Activated gamma-delta T cell (primary cell): Measurements from ENCODE around the gene CDKN2D.
A peak's percentile ranks its signal among the peaks of the same experiment; 100 is the strongest.

Experiments
- DNase-seq: peaks from one replicate; lab custom pipeline; 2025; lab: John Stamatoyannopoulos, UW
- total RNA-seq, 2 donors: gene quantifications; one replicate each; lab custom pipeline; 2026; lab: John Stamatoyannopoulos, UW

The CDKN2D gene
- total RNA-seq, result 25.8 to 39.8 reads per million in 2 donors

DNA sequence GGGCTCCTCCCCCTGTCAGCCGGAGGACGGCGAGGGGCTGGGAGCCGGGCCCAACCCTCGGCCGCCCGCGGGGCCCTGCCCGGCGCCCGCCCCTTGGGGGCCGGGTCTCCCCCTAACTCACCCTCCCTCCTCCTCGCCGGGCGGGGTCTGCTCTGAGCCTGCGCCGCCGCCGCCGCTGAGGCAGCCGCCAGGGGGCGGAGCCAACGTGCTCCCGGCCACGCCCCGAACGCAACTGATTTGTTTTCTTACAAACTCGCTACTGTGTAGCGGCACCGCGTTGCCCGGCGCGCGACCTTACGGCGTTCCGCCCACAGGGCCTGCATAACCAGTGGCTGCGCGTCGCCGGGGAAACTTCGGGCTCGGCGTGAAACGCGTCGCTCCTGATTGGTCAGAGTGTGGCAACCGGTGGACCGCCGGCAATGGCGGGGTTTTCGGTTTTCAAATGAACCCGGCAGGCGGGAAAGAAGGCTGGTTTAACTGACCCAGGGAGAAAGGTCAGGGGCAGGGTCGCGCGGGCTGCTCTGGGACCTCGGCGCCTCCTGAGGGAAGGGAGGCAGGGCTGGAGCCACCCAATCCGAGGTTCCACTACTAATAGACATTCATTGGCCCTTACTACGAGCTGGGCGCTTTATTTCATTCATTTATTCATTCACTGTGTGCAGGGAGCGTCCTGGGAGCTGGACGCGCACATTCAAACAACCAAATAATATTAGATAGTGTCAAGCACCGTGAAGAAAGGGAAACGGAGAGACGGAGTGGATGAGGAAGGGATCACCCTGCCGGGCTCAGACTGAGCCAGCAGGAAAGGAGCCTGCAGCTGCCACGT lies at the start of gene CDKN2D:
Gene CDKN2D (minus strand): TSS at position 154 of the 826 bp plus-strand sequence. CDS start 326 bp downstream, outside the sequence.
- DNase-seq, result peak; percentile 100

DNA sequence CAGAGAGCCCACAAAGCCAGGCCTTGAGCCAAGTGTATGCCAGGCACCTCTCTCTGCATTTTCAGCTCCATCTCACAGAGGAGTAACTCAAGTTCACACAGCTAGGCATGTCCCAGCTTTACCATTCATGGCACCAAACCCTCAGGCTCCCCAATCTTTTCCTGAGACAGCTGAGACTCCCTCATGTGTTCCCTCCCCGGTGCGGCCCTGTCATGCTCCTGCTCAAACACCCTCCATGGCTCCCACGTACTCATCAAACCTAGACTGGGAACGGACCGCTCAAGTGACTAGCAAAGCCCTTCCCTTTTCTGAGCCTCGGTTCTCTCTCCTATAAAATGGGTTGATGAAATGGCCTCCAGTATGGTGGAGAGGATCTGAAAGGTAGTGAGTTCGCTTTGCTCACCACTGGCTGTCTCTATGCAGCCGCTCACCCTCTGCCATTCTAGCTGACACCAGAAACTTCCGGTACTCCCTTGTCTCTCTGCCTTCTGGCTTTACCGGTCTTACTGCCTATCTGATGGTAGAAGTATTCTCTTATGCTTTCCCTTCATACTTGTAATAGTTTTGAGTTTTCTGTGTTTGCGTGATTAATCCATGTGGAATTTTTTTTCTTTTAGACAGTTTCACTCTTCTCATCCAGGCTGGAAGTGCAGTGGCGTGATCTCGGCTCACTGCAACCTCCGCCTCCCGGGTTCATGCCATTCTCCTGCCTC lies 48.8 kb upstream of the CDKN2D start:
- DNase-seq, result no peak

DNA sequence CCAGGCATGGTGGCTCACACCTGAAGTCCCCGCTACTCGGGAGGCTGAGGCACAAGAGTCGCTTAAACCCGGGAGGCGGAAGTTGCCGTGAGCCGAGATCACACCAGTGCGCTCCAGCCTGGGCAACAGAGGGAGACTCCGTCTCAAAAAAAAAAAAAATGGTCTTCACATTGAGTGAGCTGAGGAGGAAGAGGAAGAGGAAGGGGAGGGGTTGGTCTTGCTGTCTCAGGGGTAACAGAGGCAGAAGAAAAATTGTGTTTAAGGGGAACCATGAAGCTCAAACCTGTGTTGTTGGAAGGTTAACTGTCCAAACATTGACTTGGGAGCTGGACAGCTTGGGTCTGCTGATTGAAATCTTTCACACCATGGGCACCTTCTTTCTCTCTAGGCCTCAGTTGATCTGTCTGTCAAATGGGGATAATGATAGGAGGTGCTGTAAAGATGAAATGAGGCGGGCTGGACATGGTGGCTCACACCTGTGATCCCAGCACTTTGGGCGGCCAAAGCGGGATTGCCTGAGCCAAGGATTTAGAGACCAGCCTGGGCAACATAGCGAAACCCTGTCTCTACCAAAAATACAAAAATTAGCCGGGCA lies 46.7 kb upstream of the CDKN2D start:
- no peak for DNase-seq

DNA sequence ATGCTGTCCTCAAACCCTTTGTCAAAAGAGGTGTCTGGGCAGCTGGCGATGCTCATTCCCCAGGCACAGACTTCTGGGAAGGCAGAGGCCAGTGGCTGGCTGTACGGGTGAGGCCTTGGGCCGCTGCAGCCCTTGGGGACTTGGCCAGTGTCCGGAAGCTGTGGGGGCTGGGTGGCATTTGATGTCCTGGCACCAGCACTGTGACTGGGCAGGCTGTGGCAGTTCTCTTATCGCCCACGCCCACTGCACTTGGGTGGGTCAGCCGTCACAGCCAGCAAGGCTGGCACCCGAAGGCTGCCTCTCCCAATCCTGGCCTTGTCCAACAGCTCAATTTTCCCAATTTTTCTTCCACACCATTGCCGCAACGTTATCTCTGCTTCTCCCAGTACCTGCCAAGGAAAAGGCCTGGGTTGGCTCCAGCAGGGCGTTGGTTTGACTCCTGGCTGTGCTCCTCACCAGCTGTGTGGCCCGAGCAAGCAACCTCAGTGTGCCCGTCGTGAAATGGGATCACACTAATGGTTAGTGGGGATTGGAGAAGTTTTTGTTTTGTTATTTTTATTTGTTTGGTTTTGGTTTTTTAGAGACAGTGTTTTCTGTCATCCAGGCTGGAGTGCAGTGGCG lies 43.8 kb upstream of the CDKN2D start:
- DNase-seq, result no peak

DNA sequence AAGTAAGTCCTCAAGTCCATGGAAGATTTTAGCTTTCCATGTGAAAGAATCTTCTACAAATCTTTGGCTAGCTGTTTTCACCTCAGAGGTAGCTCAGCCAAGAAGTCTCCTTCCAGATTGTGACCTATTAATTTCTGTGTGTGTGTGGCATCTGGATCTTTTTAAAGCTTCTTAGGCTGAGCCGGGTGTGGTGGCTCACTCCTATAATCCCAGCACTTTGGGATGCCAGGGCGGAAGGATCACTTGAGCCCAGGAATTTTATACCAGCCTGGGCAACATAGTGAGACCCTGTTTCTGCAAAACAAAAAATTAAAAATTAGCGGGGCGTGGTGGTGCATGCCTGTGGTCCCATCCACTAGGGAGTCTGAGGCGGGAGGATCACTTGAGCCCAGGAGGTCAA lies 43.1 kb upstream of the CDKN2D start:
- DNase-seq, result no peak

DNA sequence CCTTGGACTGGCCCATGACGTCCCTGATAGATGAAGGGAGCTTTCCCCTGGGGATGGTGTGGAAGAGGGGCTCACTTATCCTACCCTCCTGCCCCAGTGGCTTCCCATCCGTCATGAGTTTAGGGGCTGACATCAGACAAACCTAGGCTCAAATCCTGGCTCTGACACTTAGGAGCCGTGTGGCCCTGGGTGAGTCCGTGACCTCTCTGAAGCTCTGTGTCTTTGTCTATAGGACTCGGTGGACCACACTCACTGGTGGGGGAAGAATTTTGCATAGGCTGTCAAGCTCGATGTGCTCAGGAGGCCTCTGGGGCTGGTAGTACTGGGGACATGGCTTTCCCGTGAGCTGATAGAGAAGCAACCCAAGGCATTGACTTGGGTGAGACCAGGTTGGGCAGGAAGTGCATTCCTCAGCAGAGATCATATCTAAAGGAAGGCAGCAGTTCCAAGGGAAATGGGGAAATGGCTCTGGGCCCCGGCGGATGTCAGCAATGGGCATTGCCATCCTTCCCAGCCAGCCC lies 35.7 kb upstream of the CDKN2D start:
- no peak for DNase-seq

DNA sequence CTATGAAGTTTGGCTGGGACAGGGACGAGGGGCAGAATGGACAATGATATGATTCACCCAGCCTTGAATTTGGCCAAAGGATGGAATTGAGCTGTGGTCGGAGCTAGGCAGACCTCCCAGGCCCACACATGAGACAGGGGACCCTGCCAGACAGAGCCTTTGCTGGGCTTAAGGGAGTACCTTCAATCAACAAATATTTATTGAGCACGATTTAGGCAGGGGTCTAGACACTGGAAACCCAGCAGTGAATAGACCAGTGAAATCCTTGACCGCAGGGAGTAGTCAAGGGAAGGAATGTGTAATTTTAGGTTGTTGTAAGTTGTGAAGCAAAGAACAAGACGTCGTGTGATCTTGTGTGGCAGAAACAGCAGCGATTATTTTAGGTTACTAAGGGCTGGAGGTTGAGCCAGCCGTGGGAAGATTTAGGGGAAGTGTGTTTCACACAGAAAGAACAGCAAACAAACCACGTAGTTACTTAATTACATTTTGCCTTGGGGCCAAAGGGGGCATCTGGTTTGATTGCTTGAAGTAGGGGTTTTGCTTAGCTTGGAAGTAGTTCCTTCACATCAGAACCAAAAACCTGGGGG lies 35.2 kb upstream of the CDKN2D start:
- DNase-seq, result no peak

DNA sequence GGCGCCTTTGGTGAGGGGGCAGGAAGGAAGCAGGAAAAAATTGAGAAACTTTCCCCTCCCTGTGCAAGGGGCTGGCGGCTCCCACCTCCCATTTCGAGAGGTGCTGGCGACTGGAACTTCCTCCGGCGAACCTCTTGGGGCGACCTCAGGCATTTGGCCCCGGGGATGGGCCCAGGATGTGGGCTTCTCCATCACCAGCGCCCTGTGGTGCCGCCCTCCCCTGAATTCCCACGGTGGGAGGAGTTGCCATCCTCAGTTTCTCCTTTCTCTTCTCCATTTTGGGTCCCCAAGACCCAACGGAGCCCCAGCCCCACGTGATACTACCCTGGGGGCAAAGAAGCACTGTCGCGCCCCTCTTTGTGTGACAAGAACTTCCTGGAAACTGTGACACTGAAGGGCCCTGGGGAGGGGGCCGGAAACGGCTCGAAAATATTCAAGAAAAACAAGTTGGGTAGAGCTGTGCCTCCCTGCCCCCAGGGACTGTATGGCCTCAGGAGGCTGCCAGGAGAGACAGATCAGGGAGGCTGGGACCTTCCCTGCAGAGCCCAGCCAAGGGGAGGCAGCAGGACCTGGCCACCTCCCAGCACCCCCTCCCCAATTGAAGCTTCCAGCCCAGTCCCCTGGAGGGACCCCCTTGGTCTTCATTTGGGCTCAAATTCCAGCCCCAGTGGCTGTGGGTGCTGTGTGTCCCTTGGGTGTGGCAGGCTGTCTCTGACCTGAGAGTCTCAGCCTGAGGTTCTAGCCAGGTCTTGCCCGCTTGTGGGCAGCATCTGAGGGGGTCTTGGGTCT lies 34.5 kb upstream of the CDKN2D start:
- DNase-seq, result no peak

DNA sequence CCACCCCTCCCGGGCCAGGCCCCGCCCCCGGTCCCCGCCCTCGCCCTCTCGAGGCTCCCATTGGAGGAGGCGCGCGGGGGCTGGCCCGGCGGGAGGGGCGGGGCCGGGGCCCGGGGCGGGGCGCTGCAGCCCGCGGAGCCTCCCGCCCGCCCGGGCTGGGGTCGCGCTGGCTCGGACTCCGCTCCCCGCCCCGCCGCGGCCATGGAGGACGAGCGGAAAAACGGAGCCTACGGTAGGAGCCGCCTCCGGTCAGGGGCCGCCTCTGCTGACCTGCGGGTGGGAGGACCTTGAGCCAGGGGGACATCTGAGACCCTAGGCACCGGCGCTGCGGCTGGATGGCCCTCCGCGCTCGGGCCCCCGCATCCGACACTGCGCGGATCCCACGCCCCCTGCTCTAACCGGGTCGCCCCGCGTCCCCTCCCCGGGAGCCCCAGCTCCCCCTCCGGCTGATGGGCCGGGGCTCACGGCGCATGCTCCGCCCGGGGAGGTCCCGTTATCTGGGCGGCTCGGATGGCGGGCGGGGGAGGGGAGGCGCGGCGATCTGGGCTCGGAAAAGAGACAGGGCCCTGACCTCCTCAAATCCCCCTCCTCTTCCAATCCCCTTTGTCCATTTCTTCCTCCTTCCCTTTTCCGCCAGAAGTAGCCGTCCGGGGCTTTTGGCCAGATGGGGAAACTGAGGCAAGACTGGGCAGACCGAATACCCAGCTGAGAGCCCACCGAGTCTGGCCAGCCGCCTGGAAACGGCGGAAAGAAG lies 33.7 kb upstream of the CDKN2D start:
- peak; percentile 80 for DNase-seq

DNA sequence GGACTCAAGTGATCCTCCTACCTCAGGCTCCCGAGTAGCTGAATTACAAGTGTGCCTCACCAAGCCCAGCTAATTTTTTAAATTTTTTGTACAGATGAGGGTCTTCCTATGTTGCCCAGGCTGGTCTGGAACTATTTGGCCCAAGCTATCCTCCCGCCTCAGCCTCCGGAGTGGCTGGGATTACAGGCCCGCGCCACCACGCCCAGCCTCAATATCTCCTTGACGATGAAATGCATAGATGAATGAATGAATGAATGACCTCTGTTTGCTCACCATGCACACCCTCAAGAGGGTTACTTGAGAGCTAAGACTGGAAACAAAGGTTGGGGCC lies 33.2 kb upstream of the CDKN2D start:
- DNase-seq, result no peak

DNA sequence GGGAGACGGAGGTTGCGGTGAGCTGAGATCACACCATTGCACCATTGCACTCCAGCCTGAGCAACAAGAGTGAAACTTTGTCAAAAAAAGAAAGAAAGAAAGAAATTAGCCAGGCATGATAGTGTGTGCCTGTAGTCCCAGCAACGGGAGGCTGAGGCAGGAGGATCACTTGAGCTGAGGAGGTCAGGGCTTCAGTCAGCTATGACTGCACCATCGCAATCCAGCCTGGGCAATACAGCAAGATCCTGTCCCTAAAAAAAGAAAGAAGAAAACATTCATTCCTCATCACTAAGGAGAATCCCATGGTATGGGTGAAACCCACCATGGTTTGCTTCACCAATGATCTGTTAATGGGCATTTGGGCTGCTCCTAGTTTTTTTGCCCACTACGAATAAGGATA lies 31.4 kb upstream of the CDKN2D start:
- DNase-seq, result no peak

DNA sequence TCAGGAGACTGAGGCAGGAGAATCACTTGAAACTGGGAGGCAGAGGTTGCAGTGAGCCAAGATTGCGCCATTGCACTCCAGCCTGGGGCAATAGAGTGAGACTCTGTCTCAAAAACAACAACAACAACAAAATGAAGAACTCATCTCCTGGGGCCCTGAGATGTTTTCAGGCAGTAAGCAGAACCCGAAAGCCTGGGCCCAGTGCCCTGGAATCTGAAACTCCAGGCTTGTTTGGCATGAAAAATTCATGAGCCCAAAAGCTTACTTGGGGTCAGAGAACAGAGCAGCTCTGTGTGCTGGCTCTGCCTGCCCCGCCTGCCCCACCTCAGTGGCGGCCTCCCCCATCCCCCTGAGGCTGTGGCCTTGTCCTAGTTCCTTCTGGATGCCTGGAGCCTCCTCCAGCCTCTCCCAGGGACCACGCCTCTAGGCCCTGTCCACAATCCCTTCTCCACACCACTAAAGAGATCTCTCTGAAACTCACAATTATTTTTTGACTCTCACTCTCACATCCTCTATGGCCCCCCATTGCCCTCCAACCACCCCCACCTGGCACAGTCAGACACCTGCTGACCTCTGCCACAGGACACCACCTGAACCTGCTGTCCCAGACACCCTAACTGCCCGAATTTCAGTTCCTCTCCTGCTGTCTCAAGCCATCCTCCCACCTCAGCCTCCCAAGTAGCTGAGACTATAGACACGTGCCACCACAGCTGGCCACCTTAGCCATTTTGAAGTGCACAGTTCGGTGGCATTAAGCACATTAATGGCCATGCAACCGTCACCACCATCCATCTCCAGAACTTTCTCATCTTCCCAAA lies 25.2 kb upstream of the CDKN2D start:
- no peak for DNase-seq

DNA sequence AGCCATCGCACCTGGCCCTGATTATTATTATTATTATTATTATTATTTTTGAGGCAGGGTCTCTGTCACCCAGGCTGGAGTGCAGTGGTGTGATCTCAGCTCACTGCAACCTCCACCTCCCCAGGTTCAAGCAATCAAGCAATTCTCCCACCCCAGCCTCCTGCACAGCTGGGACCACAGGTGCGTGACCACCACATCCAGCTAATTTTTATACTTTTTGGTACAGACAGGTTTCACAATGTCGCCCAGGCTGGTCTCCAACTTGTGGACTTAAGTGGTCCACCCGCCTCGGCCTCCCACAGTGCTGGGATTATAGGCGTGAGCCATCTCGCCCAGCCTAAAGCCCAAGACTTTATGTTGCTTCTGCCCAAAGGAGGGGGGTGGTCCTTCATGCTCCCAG lies 24.4 kb upstream of the CDKN2D start:
- DNase-seq, result no peak

DNA sequence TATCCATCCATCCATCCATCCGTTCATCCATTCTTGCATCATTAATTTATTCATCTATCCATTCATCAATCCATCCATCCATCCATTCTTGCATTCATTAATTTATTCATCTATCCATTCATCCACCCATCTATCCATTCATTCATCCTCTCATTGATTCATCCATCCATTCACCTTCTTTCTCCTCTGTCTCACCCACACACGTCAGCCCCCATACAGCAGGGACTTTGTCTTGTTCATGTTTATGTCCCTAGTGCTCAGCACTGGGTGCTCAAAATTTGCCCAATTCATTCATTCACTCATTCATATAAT lies 19.0 kb upstream of the CDKN2D start:
- no peak for DNase-seq

DNA sequence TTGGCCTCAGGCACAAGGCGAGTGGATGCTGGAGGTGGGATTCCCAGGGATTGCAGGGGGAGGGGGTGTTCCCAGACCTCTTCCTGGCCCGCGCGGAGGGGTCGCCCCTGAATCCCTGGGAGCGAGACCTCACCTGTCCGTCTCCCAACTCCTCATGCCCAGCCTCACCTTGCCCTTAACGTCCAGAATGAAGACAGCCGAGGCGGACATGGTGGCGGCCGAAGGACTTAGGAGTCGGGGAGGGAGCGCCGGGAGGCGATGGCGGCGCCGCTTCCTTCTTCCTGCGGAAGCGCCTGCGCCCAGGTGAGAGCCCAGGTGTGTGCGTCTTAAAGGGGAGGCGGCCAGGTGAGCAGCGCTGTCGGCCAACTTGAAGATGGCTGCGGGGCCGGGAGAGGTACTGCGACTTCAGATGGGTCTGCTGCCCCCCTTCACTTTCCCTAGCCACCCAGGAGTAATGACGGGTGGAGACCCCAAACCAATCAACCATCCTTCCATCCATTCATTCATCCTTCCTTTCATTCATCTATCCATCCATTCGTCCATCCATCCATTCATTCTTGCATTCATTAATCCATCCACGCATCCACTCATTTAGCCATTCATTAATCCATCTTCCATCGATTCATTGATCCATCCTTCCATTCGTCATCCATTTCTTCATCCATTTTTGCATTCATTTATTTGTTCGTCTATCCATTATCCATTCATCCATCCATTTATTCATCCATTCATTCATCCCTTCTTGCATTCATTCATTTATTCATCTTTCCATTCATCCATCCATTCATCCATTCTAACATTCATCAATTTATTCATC lies 18.5 kb upstream of the CDKN2D start, which contains the start of gene AP1M2:
Gene AP1M2 (minus strand): TSS at position 291 of the 817 bp plus-strand sequence. CDS start 81 bp downstream, at position 210.
- no peak for DNase-seq

DNA sequence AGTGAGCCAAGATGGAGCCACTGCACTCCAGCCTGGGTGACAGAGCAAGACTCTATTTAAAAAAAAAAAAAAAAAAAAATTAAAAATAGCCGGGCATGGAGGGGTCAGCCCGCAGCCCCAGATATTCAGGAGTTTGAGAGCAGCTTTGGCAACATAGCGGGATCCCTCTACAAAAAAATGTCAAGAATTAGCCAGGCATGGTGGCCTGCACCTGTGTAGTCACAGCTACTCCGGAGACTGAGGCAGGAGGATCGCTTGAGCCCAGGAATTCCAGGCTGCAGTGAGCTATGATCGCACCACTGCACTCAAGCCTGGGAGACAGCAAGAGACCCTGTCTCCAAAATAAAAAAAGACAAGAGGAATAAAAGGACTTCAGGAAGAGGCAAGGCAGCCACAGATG lies 17.6 kb upstream of the CDKN2D start:
- no peak for DNase-seq

DNA sequence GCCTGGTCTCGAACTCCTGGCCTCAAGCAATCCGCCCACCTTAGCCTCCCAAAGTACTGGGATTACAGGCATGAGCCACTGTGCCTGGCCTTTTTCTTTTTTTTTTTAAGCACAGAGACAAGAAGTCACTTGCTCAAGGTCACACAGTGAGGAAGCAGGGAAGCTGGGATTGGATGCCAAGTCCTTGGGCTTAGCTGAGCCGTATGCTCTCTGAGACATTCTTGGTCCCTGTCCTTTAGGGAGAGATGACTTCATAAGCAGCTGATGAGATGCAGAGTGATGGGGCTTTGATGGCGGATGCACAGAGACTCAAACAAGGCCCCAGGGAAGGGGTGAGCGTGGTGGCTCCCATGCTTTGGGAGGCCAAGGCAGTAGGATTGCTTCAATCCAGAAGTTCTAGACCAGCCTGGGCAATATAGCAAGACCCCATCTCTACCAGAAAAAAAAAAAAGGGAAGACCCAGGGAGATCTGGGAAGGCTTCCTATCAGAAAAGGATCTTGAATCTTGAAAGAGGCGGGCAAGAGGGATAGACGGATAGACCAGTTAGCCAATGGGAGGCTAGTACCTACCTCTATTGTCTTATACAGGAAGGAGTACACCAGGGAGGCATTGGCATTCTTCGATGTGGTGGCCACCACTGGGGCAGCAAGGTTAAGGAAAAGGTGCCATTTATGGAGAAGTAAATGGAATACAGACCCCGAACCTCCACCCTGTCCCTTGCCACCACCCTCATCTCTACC lies 14.4 kb upstream of the CDKN2D start:
- no peak for DNase-seq

DNA sequence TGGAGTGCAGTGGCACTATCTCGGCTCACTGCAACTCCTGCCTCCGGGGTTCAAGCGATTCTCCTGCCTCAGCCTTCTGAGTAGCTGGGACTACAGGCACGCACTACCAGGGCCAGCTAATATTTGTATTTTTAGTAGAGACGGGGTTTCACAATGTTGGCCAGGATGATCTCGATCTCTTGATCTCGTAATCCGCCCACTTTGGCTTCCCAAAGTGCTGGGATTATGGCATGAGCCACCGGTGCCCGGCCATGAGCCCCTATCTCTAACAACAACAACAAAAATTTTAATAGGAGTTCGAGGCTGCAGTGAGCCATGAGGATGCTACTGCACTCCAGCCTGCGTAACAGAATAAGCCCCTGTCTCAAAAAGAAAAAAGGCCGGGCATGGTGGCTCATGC lies 13.3 kb upstream of the CDKN2D start:
- no peak for DNase-seq
